ENCODE measurements around the gene TMEM135.

Gene TMEM135

DNA sequence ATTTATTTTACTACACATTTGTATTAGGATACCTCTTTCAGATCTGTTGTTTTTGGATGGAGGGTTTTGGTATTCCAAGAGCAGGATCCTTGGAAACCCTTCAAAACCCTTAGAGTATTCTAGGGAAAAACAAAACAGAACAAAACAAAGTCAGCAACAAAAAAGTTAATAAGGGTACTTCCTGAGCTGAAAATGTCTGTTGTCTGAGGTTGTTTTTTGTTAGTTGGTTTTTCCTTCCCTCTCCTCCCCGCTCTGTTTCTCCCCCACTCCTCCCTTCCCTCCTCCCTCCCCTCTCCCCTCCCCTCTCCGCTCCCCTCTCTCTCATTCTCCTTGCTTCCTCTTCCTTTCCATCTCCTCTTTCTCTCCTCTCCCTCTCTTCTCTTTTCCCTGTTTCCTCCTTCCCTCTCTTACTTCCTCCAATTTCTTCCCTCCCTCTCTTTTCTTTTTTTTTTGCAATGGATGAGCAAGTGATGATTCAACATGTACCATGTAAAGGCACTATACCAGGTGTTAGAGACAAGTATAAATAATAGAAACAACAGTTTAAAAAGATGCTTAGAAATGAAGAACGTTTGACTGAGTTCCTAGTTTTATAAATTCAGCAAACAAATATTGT is 160.6 kb downstream of the TMEM135 start:
- Histone ChIP-seq H3K36me3 (no peaks in the 10 kb centered on the region), H3K27me3 (ENCODE audit: insufficient read depth, low read depth, severe bottlenecking) (no peaks in the 10 kb centered on the region), H3K4me3 (ENCODE audit: low read depth, low read length) (no peak overlapping the region), H3K9me3 (ENCODE audit: severe bottlenecking) (no peaks in the 10 kb centered on the region), H3K27ac (no peak overlapping the region)
- TF ChIP-seq, protein P1, sequence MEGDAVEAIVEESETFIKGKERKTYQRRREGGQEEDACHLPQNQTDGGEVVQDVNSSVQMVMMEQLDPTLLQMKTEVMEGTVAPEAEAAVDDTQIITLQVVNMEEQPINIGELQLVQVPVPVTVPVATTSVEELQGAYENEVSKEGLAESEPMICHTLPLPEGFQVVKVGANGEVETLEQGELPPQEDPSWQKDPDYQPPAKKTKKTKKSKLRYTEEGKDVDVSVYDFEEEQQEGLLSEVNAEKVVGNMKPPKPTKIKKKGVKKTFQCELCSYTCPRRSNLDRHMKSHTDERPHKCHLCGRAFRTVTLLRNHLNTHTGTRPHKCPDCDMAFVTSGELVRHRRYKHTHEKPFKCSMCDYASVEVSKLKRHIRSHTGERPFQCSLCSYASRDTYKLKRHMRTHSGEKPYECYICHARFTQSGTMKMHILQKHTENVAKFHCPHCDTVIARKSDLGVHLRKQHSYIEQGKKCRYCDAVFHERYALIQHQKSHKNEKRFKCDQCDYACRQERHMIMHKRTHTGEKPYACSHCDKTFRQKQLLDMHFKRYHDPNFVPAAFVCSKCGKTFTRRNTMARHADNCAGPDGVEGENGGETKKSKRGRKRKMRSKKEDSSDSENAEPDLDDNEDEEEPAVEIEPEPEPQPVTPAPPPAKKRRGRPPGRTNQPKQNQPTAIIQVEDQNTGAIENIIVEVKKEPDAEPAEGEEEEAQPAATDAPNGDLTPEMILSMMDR (IDR thresholded peaks at IDR 0.05; ENCODE audit: low read depth, low read length) = no peak
- DNase-seq = no peak

GRCh38 chr11:87201376-87201775 is 163.6 kb downstream of the TMEM135 start:
- Histone ChIP-seq H3K9me3 (ENCODE audit: severe bottlenecking) (no peaks in the 10 kb centered on the region), H3K27me3 (ENCODE audit: insufficient read depth, low read depth, severe bottlenecking) (no peaks in the 10 kb centered on the region), H3K36me3 (no peaks in the 10 kb centered on the region), H3K4me3 (ENCODE audit: low read depth, low read length) (no peak overlapping the region), H3K27ac (no peak overlapping the region)
- TF ChIP-seq, protein P1 (IDR thresholded peaks at IDR 0.05; ENCODE audit: low read depth, low read length) = no peak
- no peak for DNase-seq

- no peaks in the 10 kb centered on the region for H3K36me3 ChIP-seq
- no peak overlapping the region for H3K27ac ChIP-seq
- no peaks in the 10 kb centered on the region for H3K27me3 ChIP-seq (ENCODE audit: insufficient read depth, low read depth, severe bottlenecking)
- TF ChIP-seq, protein P1 (IDR thresholded peaks at IDR 0.05; ENCODE audit: low read depth, low read length) = no peak
- no peak for DNase-seq
- H3K9me3 ChIP-seq (ENCODE audit: severe bottlenecking) = no peaks in the 10 kb centered on the region
- no peak overlapping the region for H3K4me3 ChIP-seq (ENCODE audit: low read depth, low read length)
Observed at GRCh38 chr11:87203907-87204602, 166.3 kb downstream of the TMEM135 start.

GRCh38 chr11:87212891-87213290 is 175.2 kb downstream of the TMEM135 start:
- H3K27me3 ChIP-seq (ENCODE audit: insufficient read depth, low read depth, severe bottlenecking) = no peaks in the 10 kb centered on the region
- no peaks in the 10 kb centered on the region for H3K9me3 ChIP-seq (ENCODE audit: severe bottlenecking)
- H3K4me3 ChIP-seq (ENCODE audit: low read depth, low read length) = no peak overlapping the region
- H3K36me3 ChIP-seq = no peaks in the 10 kb centered on the region
- no peak overlapping the region for H3K27ac ChIP-seq
- DNase-seq = no peak
- TF ChIP-seq, protein P1 (IDR thresholded peaks at IDR 0.05; ENCODE audit: low read depth, low read length) = no peak

GRCh38 chr11:87213444-87213843 is 175.7 kb downstream of the TMEM135 start:
- TF ChIP-seq, protein P1 (IDR thresholded peaks at IDR 0.05; ENCODE audit: low read depth, low read length) = no peak
- no peak for DNase-seq
- H3K27ac ChIP-seq = no peak overlapping the region
- no peaks in the 10 kb centered on the region for H3K9me3 ChIP-seq (ENCODE audit: severe bottlenecking)
- no peaks in the 10 kb centered on the region for H3K36me3 ChIP-seq
- no peak overlapping the region for H3K4me3 ChIP-seq (ENCODE audit: low read depth, low read length)
- H3K27me3 ChIP-seq (ENCODE audit: insufficient read depth, low read depth, severe bottlenecking) = no peaks in the 10 kb centered on the region

Measured in WERI-Rb-1 (cell line).